ENCODE results near the gene COL6A3. TPM values are rescaled to one million over a fixed set of nuclear protein-coding genes. Genes with fewer than 3 reads are reported as not detected.

COL6A3 gene
- total RNA-seq, 1 experiment from 2014 or later, result 0.86 TPM

DNA sequence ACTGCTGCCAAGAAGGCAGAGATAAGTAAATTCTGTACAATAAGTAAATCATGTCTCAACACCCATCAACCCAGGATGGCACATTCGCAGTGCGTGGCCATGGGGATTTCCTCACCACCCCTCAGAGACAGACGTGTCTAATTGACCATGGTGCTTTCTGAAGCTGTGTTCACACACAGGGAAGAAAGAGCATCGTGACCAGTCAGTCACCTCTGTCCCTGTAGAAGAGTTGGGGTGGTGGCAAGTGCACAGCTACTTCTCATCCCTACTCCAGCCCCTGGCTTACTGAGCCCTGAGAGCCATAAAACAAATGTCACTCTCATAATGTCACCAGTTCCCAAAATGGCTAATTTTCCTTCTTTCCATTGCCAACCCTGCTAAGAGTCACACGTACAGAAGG lies 41.8 kb upstream of the COL6A3 start:
- no peak overlapping the region for H3K27ac ChIP-seq (ENCODE audit: low read depth, low read length, poor library complexity, severe bottlenecking)
- peaks cover 5% of the 10 kb centered on the region for H3K4me1 ChIP-seq (ENCODE audit: insufficient read depth, low read length, poor library complexity, severe bottlenecking)
- no peaks in the 10 kb centered on the region for H3K27me3 ChIP-seq (replicated peaks; ENCODE audit: insufficient read depth, low read depth, low read length, poor library complexity)
- TF ChIP-seq, protein P1, sequence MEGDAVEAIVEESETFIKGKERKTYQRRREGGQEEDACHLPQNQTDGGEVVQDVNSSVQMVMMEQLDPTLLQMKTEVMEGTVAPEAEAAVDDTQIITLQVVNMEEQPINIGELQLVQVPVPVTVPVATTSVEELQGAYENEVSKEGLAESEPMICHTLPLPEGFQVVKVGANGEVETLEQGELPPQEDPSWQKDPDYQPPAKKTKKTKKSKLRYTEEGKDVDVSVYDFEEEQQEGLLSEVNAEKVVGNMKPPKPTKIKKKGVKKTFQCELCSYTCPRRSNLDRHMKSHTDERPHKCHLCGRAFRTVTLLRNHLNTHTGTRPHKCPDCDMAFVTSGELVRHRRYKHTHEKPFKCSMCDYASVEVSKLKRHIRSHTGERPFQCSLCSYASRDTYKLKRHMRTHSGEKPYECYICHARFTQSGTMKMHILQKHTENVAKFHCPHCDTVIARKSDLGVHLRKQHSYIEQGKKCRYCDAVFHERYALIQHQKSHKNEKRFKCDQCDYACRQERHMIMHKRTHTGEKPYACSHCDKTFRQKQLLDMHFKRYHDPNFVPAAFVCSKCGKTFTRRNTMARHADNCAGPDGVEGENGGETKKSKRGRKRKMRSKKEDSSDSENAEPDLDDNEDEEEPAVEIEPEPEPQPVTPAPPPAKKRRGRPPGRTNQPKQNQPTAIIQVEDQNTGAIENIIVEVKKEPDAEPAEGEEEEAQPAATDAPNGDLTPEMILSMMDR (conservative IDR thresholded peaks at IDR 0.05; ENCODE audit: low read depth, low read length), result no peak
- TF ChIP-seq EZH2 (IDR thresholded peaks at IDR 0.05; ENCODE audit: borderline replicate concordance, low read depth, low read length, poor library complexity, severe bottlenecking), result no peak
- CTCF ChIA-PET, result no interaction called here
- H3K4me3 ChIP-seq (ENCODE audit: low read depth, low read length, poor library complexity, severe bottlenecking), result no peak overlapping the region
- H3K36me3 ChIP-seq (ENCODE audit: insufficient read depth, low read length, poor library complexity, severe bottlenecking), result no peaks in the 10 kb centered on the region
- no TSS peak for BruUV-seq (replicated peaks)
- POLR2A ChIA-PET (ENCODE audit: low non-redundant PET), result no interaction called here
- H3K9me3 ChIP-seq (ENCODE audit: low read depth, low read length, poor library complexity, severe bottlenecking), result no peaks in the 10 kb centered on the region
- intact Hi-C loops (cut with micrococcal nuclease; ENCODE audit: unreplicated experiment), result no loop called here
- no peak for DNase-seq (ENCODE audit: low spot score)

- CTCF ChIA-PET, result no interaction called here
- intact Hi-C loops (cut with micrococcal nuclease; ENCODE audit: unreplicated experiment), result no loop called here
- H3K4me3 ChIP-seq (ENCODE audit: low read depth, low read length, poor library complexity, severe bottlenecking), result no peak overlapping the region
- peaks cover 5% of the 10 kb centered on the region for H3K4me1 ChIP-seq (ENCODE audit: insufficient read depth, low read length, poor library complexity, severe bottlenecking)
- H3K9me3 ChIP-seq (ENCODE audit: low read depth, low read length, poor library complexity, severe bottlenecking), result no peaks in the 10 kb centered on the region
- no peaks in the 10 kb centered on the region for H3K36me3 ChIP-seq (ENCODE audit: insufficient read depth, low read length, poor library complexity, severe bottlenecking)
- no TSS peak for BruUV-seq (replicated peaks)
- no peak for TF ChIP-seq EZH2 (IDR thresholded peaks at IDR 0.05; ENCODE audit: borderline replicate concordance, low read depth, low read length, poor library complexity, severe bottlenecking)
- TF ChIP-seq, protein P1 (conservative IDR thresholded peaks at IDR 0.05; ENCODE audit: low read depth, low read length), result no peak
- POLR2A ChIA-PET (ENCODE audit: low non-redundant PET), result no interaction called here
- no peak overlapping the region for H3K27ac ChIP-seq (ENCODE audit: low read depth, low read length, poor library complexity, severe bottlenecking)
- H3K27me3 ChIP-seq (replicated peaks; ENCODE audit: insufficient read depth, low read depth, low read length, poor library complexity), result no peaks in the 10 kb centered on the region
- no peak for DNase-seq (ENCODE audit: low spot score)
Observed at GRCh38 chr2:237453671-237454070, 39.7 kb upstream of the COL6A3 start.

GRCh38 chr2:237452861-237453260 lies 38.9 kb upstream of the COL6A3 start:
- CTCF ChIA-PET, result no interaction called here
- POLR2A ChIA-PET (ENCODE audit: low non-redundant PET), result no interaction called here
- Histone ChIP-seq H3K27me3 (replicated peaks; ENCODE audit: insufficient read depth, low read depth, low read length, poor library complexity) (no peaks in the 10 kb centered on the region), H3K4me1 (ENCODE audit: insufficient read depth, low read length, poor library complexity, severe bottlenecking) (peaks cover 5% of the 10 kb centered on the region), H3K9me3 (ENCODE audit: low read depth, low read length, poor library complexity, severe bottlenecking) (no peaks in the 10 kb centered on the region), H3K4me3 (ENCODE audit: low read depth, low read length, poor library complexity, severe bottlenecking) (no peak overlapping the region), H3K36me3 (ENCODE audit: insufficient read depth, low read length, poor library complexity, severe bottlenecking) (no peaks in the 10 kb centered on the region), H3K27ac (ENCODE audit: low read depth, low read length, poor library complexity, severe bottlenecking) (no peak overlapping the region)
- TF ChIP-seq, protein P1 (conservative IDR thresholded peaks at IDR 0.05; ENCODE audit: low read depth, low read length), result no peak
- TF ChIP-seq EZH2 (IDR thresholded peaks at IDR 0.05; ENCODE audit: borderline replicate concordance, low read depth, low read length, poor library complexity, severe bottlenecking), result no peak
- BruUV-seq (replicated peaks), result no TSS peak
- no peak for DNase-seq (ENCODE audit: low spot score)
- intact Hi-C loops (cut with micrococcal nuclease; ENCODE audit: unreplicated experiment), result no loop called here

Measured in A673 (cell line).